ENCODE measurements around the gene SPO11.
A peak's percentile ranks its signal among the peaks of the same experiment; 100 is the strongest.

- TF ChIP-seq POLR2A (IDR thresholded peaks at IDR 0.05; ENCODE audit: low read depth, low read length), result no peak; the same call in 1 of the 2 replicates
- TF ChIP-seq POLR2AphosphoS5 (IDR thresholded peaks at IDR 0.05; ENCODE audit: low read depth, low read length), result peak; percentile 9; the same call in 1 of the 2 replicates
These were observed 61.2 kb downstream of the SPO11 start, which contains the start of gene RBM38 for GRCh38 chr20:57390604-57391438.
